Colon (tissue), 2 donors: ENCODE data around the gene TXNDC12.

Experiments
- FAIRE-seq: peaks from 2 replicates; lab custom pipeline; 2012; peaks lifted over from hg19 to GRCh38; lab: Jason Lieb, UNC
- donor health status: control.
- donor health status: control.

The TXNDC12 gene

GRCh38 chr1:51997974-51998382 is 57.0 kb downstream of the TXNDC12 start:
- no peak for FAIRE-seq

GRCh38 chr1:51990478-51990965 is 64.5 kb downstream of the TXNDC12 start, which contains the start of gene RAB3B:
Gene RAB3B (minus strand): TSS chr1:51990700. CDS start chr1:51977117, 13,583 bp downstream.
- FAIRE-seq = no peak

DNA sequence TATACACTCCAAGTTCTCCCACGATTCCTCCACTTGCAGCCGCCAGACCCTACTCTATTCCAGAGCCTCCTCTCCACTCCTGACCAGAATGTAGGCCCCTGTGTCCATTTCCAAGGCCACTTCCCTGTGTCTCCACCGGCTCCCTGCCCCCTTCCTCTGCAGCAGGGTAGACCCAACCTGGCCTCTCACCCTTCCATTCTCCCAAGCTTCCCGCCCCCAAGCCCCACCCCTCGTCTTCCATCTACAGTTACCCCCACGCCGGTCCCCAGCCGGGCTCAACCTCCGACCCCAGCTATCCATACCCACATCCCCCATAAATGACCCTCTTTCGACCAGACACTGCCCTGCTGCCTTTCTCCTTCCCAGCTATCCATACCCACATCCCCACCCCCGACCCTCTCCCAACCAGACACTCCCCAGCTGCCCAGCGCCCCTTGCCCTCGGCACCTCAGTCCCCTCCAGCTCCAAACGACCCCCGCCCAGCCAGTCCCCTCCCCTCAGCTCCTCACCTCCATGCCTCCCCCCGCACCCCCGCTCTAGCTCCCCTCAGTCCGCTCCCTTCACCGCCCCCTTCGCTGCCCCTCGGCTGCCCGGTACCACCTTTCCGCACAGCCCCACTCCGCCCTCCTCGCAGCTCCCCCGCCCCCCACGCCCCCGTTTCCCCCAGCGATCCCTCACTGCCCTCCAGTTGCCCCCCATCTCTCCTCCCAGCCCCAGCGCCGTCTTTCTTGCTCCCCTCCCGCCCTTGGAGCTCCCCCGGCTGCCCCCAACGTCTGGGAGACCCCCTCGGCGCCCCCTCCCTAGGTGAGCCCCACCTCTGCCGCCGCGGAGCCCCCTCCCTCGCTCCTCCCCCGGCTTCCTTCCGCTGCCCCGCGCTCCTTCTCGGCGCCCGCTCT is 65.2 kb downstream of the TXNDC12 start:
- FAIRE-seq = no peak

- FAIRE-seq = no peak
Measured at GRCh38 chr1:51988254-51988653, 66.7 kb downstream of the TXNDC12 start.

GRCh38 chr1:51986718-51987117 is 68.3 kb downstream of the TXNDC12 start:
- no peak for FAIRE-seq

DNA sequence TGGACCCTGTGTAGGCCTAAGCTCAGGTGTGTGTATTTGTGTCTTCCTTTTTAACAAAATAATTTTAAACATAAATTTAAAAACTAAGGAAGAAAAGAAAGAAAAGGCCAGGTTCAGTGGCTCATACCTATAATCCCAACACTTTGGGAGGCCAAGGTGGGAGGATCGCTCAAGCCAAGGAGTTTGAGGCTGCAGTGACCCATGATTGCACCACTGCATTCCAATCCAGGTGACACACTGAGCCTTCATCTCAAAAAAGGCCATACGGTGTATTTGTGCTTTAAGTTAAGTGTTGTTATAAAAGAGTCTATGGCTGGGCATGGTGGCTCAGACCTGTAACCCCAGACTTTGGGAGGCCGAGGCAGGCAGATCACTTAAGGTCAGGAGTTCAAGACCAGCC is 72.8 kb downstream of the TXNDC12 start:
- FAIRE-seq = no peak

DNA sequence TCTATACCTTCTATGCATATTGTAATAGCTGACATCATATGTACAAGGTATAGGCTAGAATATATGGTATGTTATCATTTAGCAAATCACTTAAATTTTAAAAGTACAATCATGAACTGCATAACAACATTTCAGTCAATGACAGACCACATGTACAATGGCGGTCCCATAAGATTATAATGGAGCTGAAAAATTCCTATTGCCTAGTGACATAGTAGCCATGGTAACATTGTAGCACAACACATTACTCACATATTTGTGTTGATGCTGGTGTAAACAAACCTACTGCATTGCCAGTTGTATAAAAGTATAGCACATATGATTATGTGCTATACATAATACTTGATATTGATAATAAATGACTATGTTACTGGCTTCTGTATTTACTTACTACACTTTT is 73.4 kb downstream of the TXNDC12 start:
- FAIRE-seq = no peak

DNA sequence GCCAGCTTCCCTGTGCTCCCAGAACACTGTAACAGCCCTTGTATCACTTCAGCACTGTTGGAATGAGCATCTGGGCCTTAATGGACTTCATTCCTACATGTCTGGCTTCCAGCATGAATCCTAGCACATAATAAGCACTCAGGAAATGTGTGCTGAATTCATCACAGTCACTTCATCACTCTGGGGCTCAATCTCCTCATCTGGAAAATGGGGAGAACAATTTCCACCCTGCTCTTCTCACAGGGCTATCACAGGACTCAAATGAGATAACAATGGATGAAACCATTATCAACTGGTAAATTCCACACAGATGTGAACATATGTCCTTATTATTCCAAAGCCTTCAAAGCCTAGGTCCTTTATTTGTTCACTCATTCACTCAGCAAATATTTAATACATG is 76.9 kb downstream of the TXNDC12 start:
- no peak for FAIRE-seq

GRCh38 chr1:51976846-51977602 is 78.0 kb downstream of the TXNDC12 start:
- no peak for FAIRE-seq

DNA sequence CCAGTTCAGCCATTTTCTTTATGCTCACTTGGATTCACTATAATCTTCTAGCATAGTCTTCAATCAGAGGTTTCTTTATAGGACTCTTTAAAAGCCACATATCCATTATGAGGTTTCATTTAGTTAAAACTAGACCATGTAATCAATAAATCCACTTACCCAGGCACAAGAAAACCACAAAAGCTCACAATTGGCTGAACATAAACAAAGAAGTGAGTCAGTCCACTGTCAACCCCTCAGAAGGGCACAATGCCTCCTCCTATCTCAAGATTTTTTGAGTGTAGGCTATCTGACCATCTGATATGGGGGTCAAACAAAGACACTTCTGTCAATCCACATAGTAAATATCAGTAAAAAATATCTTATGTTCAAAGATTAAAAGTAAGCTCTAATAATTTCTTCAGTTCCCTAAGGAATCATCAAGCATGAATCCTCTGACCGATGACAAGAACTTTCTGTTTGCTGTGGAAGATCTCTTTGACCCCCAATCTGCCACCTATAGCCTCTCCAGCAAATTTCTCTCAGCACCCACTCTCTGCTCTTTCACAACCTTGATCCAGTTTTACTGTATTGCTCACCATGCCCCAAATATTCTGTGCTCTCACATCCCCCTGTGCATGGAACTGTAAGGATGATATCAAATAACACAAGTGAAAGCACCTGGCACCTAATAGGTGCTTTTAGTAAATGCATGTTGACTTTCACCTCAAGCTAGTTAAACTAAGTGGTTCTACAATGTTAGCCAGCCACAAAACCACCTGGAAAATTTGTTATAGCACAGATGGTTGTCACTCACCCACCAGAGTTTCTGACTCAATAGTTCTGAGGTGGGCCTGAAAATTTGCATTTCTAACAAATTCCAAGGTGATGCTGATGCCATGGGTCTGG is 81.2 kb downstream of the TXNDC12 start:
- no peak for FAIRE-seq
